Neural cell (in vitro differentiated cells): ENCODE results near the gene KCNJ6. TPM values are rescaled to one million over a fixed set of nuclear protein-coding genes. Genes with fewer than 3 reads are reported as not detected.
"Not testable (repeated sequence)": the region's sequence is repeated elsewhere in the genome, so short reads cannot be mapped to it uniquely, and the experiment has no call there.

Experiments
- H2AFZ ChIP-seq: fragments of 200-600, 300-800 bp; sonication (generic), shearing (Covaris generic); 2 replicates; pipeline ENCODE4 v1.6.0; 2014; ENCODE audit warnings: low read depth, mild to moderate bottlenecking, antibody characterized with exemption, low read length, moderate library complexity
- H3F3A ChIP-seq: fragments of 200-600 bp; shearing (Covaris generic); 2 replicates; pipeline ENCODE4 v1.6.1; 2016; ENCODE audit warnings: mild to moderate bottlenecking, moderate library complexity, mixed read lengths, antibody characterized with exemption, low read length; ENCODE audit not compliant: insufficient read depth, poor library complexity, severe bottlenecking
- H3K27ac ChIP-seq: fragments of 200-600, 300-800 bp; sonication (generic), shearing (Covaris generic); 2 replicates; pipeline ENCODE4 v1.5.1; 2014; ENCODE audit warnings: mild to moderate bottlenecking, low read length, moderate library complexity
- H3K27me3 ChIP-seq: fragments of 300-800, 200-600 bp; sonication (generic), shearing (Covaris generic); 2 replicates; pipeline ENCODE4 v1.6.0; 2014; ENCODE audit warnings: mild to moderate bottlenecking, low read depth, low read length, moderate library complexity; ENCODE audit not compliant: insufficient read depth
- H3K36me3 ChIP-seq: fragments of 300-800, 200-600 bp; sonication (generic), shearing (Covaris generic); 2 replicates; pipeline ENCODE4 v1.5.1; 2014; ENCODE audit warnings: mild to moderate bottlenecking, antibody characterized with exemption, low read length, moderate library complexity; ENCODE audit not compliant: insufficient read depth
- H3K4me2 ChIP-seq: fragments of 300-800, 200-600 bp; sonication (generic), shearing (Covaris generic); 2 replicates; pipeline ENCODE4 v1.6.0; 2014; ENCODE audit warnings: mild to moderate bottlenecking, low read length
- H3K4me3 ChIP-seq: fragments of 300-800, 200-600 bp; sonication (generic), shearing (Covaris generic); 2 replicates; pipeline ENCODE4 v1.5.1; 2014; ENCODE audit warnings: mild to moderate bottlenecking, low read length, moderate library complexity
- H3K79me2 ChIP-seq: fragments of 200-600 bp; shearing (Covaris generic); replicated peaks from 2 replicates; pipeline ENCODE4 v1.6.0; 2014; ENCODE audit warnings: mild to moderate bottlenecking, low read length, moderate library complexity; ENCODE audit not compliant: insufficient read depth
- H3K9ac ChIP-seq: fragments of 300-800, 200-600 bp; sonication (generic), shearing (Covaris generic); 2 replicates; pipeline ENCODE4 v1.6.1; 2016; ENCODE audit warnings: mild to moderate bottlenecking, low read length, mixed read lengths
- H3K9me2 ChIP-seq: fragments of 200-600 bp; shearing (Covaris generic); 2 replicates; pipeline ENCODE4 v1.6.1; 2016; ENCODE audit warnings: mild to moderate bottlenecking, low read length, mixed read lengths; ENCODE audit not compliant: insufficient read depth
- H3K9me3 ChIP-seq: fragments of 200-600, 300-800 bp; sonication (generic), shearing (Covaris generic); 2 replicates; pipeline ENCODE4 v1.6.1; 2016; ENCODE audit warnings: mild to moderate bottlenecking, mixed run types, low read length, moderate library complexity, mixed read lengths
- H4K20me1 ChIP-seq: fragments of 200-600 bp; shearing (Covaris generic); 2 replicates; pipeline ENCODE4 v1.6.1; 2016; ENCODE audit warnings: mild to moderate bottlenecking, mixed run types; ENCODE audit not compliant: insufficient read depth
- CTCF ChIP-seq: fragments of 450-650 bp; IDR thresholded peaks from 2 replicates; pipeline ENCODE4 v1.5.1; 2014; ENCODE audit warnings: antibody characterized with exemption, mild to moderate bottlenecking, moderate library complexity; ENCODE audit not compliant: poor library complexity, severe bottlenecking
- EP300 ChIP-seq: fragments of 450-650 bp; conservative IDR thresholded peaks from 2 replicates; pipeline ENCODE4 v1.6.1; 2014; ENCODE audit warnings: antibody characterized with exemption, mild to moderate bottlenecking, moderate library complexity; ENCODE audit not compliant: poor library complexity, severe bottlenecking
- EZH2 ChIP-seq: fragments of 200-600, 300-800 bp; shearing (Covaris generic), sonication (generic); IDR thresholded peaks from 2 replicates; pipeline ENCODE4 v1.6.1; 2014; ENCODE audit warnings: antibody characterized with exemption, low read length, borderline replicate concordance, mild to moderate bottlenecking; ENCODE audit not compliant: insufficient read depth, poor library complexity, severe bottlenecking
- MXI1 ChIP-seq: fragments of 450-650 bp; conservative IDR thresholded peaks from 2 replicates; pipeline ENCODE4 v1.6.1; 2014; ENCODE audit warnings: antibody characterized with exemption, mild to moderate bottlenecking; ENCODE audit not compliant: poor library complexity, severe bottlenecking
- POLR2AphosphoS5 ChIP-seq: IDR thresholded peaks from 2 replicates; pipeline ENCODE4 v1.6.1; 2012
- RAD21 ChIP-seq: fragments of 450-650 bp; conservative IDR thresholded peaks from 2 replicates; pipeline ENCODE4 v1.6.1; 2014; ENCODE audit warnings: antibody characterized with exemption, mild to moderate bottlenecking, moderate library complexity
- SMC3 ChIP-seq: fragments of 450-650 bp; conservative IDR thresholded peaks from 2 replicates; pipeline ENCODE4 v1.6.1; 2014; ENCODE audit warnings: antibody characterized with exemption, mild to moderate bottlenecking, moderate library complexity; ENCODE audit not compliant: poor library complexity
- TAF1 ChIP-seq: IDR thresholded peaks from 2 replicates; pipeline ENCODE4 v1.6.1; 2012; ENCODE audit warnings: low read depth
- polyA plus RNA-seq: library from polyadenylated mRNA; depleted of rRNA; stranded (reverse); fragments of >200 nt; gene quantifications from 2 replicates; pipeline ENCODE4 v1.2.3, GENCODE V29; 2014
- TF ChIP-seq, protein P1 (sequence below): IDR thresholded peaks from 2 replicates; pipeline ENCODE4 v1.6.1; 2012; ENCODE audit warnings: borderline replicate concordance

The KCNJ6 gene
- polyA plus RNA-seq, 1 donor from 2014 or later: 1.7 TPM

DNA sequence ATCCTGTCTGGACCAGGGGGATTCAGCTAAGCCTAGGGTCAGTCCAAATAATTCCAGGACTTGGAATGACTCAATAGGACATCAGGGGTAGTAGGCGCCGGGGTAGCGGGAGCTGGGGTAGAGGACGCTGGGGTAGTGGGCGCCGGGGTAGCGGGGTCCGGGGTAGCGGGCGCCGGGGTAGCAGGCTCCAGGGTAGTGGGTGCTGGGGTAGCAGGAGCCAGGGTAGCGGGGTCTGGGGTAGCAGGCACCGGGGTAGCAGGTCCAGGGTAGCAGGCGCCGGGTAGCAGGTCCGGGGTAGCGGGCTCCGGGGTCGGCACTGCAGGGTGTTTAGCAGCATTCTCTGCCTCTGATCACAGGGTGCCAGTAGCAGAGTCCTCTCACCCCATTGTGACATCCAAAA, 248.9 kb downstream of the KCNJ6 start:
- Histone ChIP-seq H4K20me1 (no peaks in the 10 kb centered on the region), H3K9me3 (no peaks in the 10 kb centered on the region), H3K4me3 (no peak overlapping the region), H3K36me3 (no peaks in the 10 kb centered on the region), H3K79me2 (no peaks in the 10 kb centered on the region), H3K9ac (no peak overlapping the region), H3K27me3 (no peaks in the 10 kb centered on the region), H3K4me2 (no peak overlapping the region), H3K9me2 (no peaks in the 10 kb centered on the region), H3F3A (no peaks in the 10 kb centered on the region), H2AFZ (no peak overlapping the region), H3K27ac (no peak overlapping the region)
- TF ChIP-seq SMC3: no peak
- TF ChIP-seq EZH2: no peak
- TF ChIP-seq RAD21: no peak

DNA sequence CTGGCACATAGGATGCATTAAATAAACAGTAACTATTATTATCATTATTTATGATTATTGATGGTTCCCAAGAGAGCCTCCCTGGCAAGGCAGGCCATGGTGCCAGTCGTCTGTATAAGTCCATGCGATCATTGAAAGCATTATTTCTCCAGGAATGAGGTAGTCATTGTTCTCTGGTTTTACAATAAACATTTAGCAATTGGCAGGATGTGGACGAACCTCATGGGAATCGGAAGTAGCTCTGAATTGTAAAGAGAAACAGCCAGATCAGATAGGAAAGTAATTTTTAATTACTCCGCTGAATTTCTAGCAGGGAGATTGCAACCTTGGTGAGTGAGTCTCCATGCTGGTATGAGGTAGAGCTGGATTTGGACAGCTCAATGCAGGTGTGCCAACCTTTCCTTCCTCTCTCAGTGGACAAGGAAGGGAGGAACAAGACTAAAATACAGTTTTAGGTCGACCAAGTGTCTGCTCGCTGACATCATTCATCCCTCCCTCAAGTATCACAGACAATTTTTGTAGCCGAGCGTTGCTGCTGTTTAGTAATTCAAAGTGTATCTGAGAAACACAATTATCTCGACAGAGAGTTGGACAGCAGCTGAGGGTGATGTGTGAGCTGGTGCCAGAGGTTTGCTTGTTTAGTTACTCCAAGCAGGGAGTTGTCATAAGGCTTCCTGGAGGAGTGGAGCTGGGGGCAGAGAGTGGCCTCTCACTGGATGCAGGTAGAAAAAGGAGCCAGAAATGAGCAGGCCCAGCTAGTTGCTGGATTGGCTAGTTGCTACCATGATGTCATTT, 250.8 kb downstream of the KCNJ6 start:
- no peak for TF ChIP-seq SMC3
- no peak for TF ChIP-seq EZH2
- no peak for TF ChIP-seq CTCF
- no peak for TF ChIP-seq POLR2AphosphoS5
- no peak for TF ChIP-seq TAF1
- no peak for TF ChIP-seq RAD21
- no peak for TF ChIP-seq MXI1
- TF ChIP-seq EP300: no peak
- TF ChIP-seq, protein P1, sequence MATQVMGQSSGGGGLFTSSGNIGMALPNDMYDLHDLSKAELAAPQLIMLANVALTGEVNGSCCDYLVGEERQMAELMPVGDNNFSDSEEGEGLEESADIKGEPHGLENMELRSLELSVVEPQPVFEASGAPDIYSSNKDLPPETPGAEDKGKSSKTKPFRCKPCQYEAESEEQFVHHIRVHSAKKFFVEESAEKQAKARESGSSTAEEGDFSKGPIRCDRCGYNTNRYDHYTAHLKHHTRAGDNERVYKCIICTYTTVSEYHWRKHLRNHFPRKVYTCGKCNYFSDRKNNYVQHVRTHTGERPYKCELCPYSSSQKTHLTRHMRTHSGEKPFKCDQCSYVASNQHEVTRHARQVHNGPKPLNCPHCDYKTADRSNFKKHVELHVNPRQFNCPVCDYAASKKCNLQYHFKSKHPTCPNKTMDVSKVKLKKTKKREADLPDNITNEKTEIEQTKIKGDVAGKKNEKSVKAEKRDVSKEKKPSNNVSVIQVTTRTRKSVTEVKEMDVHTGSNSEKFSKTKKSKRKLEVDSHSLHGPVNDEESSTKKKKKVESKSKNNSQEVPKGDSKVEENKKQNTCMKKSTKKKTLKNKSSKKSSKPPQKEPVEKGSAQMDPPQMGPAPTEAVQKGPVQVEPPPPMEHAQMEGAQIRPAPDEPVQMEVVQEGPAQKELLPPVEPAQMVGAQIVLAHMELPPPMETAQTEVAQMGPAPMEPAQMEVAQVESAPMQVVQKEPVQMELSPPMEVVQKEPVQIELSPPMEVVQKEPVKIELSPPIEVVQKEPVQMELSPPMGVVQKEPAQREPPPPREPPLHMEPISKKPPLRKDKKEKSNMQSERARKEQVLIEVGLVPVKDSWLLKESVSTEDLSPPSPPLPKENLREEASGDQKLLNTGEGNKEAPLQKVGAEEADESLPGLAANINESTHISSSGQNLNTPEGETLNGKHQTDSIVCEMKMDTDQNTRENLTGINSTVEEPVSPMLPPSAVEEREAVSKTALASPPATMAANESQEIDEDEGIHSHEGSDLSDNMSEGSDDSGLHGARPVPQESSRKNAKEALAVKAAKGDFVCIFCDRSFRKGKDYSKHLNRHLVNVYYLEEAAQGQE: no peak
- no peaks in the 10 kb centered on the region for H3K9me3 ChIP-seq
- no peak overlapping the region for H3K4me3 ChIP-seq
- no peak overlapping the region for H3K4me2 ChIP-seq
- H3K27me3 ChIP-seq: no peaks in the 10 kb centered on the region
- H3F3A ChIP-seq: no peaks in the 10 kb centered on the region
- no peaks in the 10 kb centered on the region for H3K79me2 ChIP-seq
- H2AFZ ChIP-seq: no peak overlapping the region
- no peak overlapping the region for H3K9ac ChIP-seq
- no peaks in the 10 kb centered on the region for H3K9me2 ChIP-seq
- no peak overlapping the region for H3K27ac ChIP-seq
- H4K20me1 ChIP-seq: no peaks in the 10 kb centered on the region
- no peaks in the 10 kb centered on the region for H3K36me3 ChIP-seq

- not testable (repeated sequence) for H3K9ac ChIP-seq, H3K4me2 ChIP-seq, H3K79me2 ChIP-seq, H3K9me2 ChIP-seq, H3K27ac ChIP-seq, H3F3A ChIP-seq, H3K9me3 ChIP-seq, H2AFZ ChIP-seq, H3K36me3 ChIP-seq, H3K4me3 ChIP-seq, H3K27me3 ChIP-seq, H4K20me1 ChIP-seq
Measured at GRCh38 chr21:37662227-37662626, 254.0 kb downstream of the KCNJ6 start.
